GM18502 (cell line): Measurements from ENCODE around the gene LIMK2.

ENCODE experiments used
- ATAC-seq: cut with Tn5 transposase; IDR thresholded peaks from one replicate; pipeline ENCODE4 v1.9.1; 2021; ENCODE audit warnings: mild to moderate bottlenecking; ENCODE audit not compliant: unreplicated experiment, poor library complexity

LIMK2 gene

GRCh38 chr22:31323578-31324550 is 111.8 kb downstream of the LIMK2 start:
- no peak for ATAC-seq

- ATAC-seq: no peak
Measured at GRCh38 chr22:31326877-31327276, 114.8 kb downstream of the LIMK2 start.

DNA sequence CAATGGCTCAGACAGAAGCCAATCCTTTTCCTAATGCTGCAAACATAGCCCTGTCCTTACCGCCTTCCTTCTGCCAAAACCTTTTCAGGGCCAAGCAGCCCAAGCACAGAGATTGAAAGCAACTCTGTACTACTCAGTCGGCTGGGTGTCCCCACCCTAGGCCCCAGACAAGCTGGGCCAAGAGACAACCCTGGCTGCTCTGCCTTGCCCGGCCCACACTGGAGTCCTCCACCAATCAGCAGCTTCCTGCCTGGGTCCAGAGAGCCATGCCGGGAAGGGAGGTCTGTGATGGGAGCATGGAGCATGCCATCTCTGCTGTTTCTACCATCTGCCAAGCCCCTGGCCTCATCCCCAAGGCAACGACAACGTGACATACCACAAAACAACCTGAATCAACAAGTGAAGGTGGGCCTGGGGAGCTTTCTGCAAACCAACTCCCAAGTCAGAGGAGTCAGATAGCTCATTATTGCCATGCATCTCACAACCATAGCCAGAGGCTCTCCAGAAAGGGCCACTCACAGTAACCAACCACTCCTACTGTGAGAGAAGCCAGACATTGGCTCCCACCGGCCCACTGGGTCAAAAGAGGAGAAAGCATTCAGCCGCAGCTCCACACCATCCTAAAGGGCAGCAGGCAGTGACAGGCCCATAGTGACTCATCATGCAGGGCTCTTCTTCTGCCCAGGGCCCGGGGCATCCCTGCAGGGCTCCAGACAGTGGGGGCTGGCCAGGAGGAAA is 115.9 kb downstream of the LIMK2 start:
- ATAC-seq: no peak

DNA sequence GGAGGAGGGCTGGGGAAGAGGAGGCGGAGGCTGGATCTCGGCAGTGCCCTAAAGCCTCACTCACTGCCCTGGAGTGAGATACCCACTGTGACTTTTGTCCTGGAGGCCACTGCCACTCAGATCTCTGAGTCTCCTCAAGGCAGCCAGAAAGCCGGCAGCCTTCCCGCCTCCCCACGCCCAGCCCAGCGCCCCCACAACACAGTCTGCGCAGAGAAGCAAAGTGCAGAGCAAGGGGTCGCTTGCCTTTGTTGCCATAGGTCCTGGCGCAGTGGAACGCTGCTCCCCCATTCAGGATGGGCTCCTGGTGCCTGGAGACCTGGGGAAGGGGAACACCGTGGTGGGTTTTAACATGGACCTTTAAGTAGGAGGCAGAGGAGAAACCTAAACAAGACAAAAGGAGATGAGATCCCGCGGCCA is 116.5 kb downstream of the LIMK2 start:
- no peak for ATAC-seq

DNA sequence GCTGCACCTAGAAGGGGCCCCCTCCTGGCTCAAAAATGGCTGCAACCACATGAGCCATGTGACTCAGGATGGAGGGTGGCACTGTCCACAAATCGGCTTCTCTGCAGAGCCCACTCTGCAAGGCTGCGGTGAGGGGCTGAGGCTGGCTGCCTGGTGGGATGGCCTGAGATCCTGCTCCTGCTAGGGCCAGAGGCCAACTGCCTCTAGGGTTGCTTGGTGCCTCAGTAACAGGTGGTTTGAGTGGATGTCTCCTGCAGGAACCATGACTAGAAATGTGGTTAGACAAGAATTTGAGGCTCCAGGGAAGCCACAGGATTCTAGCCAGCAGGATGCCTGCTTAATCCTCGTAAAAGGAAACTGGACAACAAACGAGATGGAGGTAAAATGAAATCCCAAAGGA is 116.9 kb downstream of the LIMK2 start:
- no peak for ATAC-seq
